Measurements from ENCODE around the gene BLVRB. TPM values are rescaled to one million over a fixed set of nuclear protein-coding genes. Genes with fewer than 3 reads are reported as not detected.
"Not testable (repeated sequence)": the region's sequence is repeated elsewhere in the genome, so short reads cannot be mapped to it uniquely, and the experiment has no call there.

Gene BLVRB
- total RNA-seq, 2 experiments from 2014 or later, result 15.1 to 16.5 TPM

- CTCF ChIA-PET, result interaction anchor here (0.7 kb wide), 1 partner anchor 1460 kb away, joined by 3 read pairs; no protein-coding TSS in a partner anchor
- no peak for DNase-seq
- ATAC-seq, result no peak
- no peak overlapping the region for H3K4me3 Mint-ChIP-seq
- H3K27me3 Mint-ChIP-seq (ENCODE audit: low read depth), result peaks cover 2% of the 10 kb centered on the region
- H3K4me1 Mint-ChIP-seq (ENCODE audit: low read depth), result no peaks in the 10 kb centered on the region
- POLR2A ChIA-PET, result no interaction called here
- H3K27ac Mint-ChIP-seq, result no peak overlapping the region
- H3K36me3 Mint-ChIP-seq (ENCODE audit: low read depth), result no peaks in the 10 kb centered on the region
- no peaks in the 10 kb centered on the region for H3K9me3 Mint-ChIP-seq (ENCODE audit: insufficient read depth)
Observed at GRCh38 chr19:40502647-40503319, 37.2 kb upstream of the BLVRB start.

GRCh38 chr19:40502081-40502480 is 36.5 kb upstream of the BLVRB start:
- ATAC-seq (no peak), DNase-seq (no peak)
- POLR2A ChIA-PET, result interaction anchor here (0.6 kb wide), 1 partner anchor 13 kb away, joined by 3 read pairs; no protein-coding TSS in a partner anchor
- H3K27ac Mint-ChIP-seq, result no peak overlapping the region
- CTCF ChIA-PET, result interaction anchor here (0.6 to 0.9 kb wide), 2 partner anchors 81 to 97 kb away, joined by 3 read pairs; no protein-coding TSS in a partner anchor
- no peak overlapping the region for H3K4me3 Mint-ChIP-seq
- no peaks in the 10 kb centered on the region for H3K9me3 Mint-ChIP-seq (ENCODE audit: insufficient read depth)
- peaks cover 2% of the 10 kb centered on the region for H3K27me3 Mint-ChIP-seq (ENCODE audit: low read depth)
- no peaks in the 10 kb centered on the region for H3K36me3 Mint-ChIP-seq (ENCODE audit: low read depth)
- no peaks in the 10 kb centered on the region for H3K4me1 Mint-ChIP-seq (ENCODE audit: low read depth)

DNA sequence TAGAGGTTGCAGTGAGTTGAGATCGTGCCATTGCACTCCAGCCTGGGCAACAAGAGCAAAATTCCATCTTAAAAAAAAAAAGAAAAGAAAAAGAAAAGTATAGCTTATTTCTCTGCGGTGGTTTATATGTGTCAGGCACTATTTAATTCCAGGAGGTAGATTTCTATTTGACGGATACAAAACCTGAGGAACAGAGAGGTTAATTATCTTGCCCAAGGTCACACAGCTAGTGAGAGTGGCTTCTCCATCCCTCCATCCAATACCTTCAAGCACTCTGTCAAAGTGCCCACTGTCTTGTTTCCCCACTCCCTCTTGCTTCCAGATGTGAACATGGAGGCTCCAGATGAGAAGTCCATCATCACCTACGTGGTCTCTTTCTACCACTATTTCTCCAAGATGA is 36.1 kb upstream of the BLVRB start:
- Mint-ChIP-seq H3K27ac (no peak overlapping the region), H3K9me3 (ENCODE audit: insufficient read depth) (no peaks in the 10 kb centered on the region), H3K4me3 (no peak overlapping the region), H3K4me1 (ENCODE audit: low read depth) (no peaks in the 10 kb centered on the region), H3K27me3 (ENCODE audit: low read depth) (peaks cover 2% of the 10 kb centered on the region), H3K36me3 (ENCODE audit: low read depth) (no peaks in the 10 kb centered on the region)
- no peak for ATAC-seq
- POLR2A ChIA-PET, result interaction anchor here (0.6 kb wide), 1 partner anchor 12 kb away, joined by 3 read pairs; no protein-coding TSS in a partner anchor
- no peak for DNase-seq
- CTCF ChIA-PET, result interaction anchor here (0.6 to 1.4 kb wide), 5 partner anchors 11 to 133 kb away, joined by 3 to 4 read pairs (median 3); no protein-coding TSS in a partner anchor

DNA sequence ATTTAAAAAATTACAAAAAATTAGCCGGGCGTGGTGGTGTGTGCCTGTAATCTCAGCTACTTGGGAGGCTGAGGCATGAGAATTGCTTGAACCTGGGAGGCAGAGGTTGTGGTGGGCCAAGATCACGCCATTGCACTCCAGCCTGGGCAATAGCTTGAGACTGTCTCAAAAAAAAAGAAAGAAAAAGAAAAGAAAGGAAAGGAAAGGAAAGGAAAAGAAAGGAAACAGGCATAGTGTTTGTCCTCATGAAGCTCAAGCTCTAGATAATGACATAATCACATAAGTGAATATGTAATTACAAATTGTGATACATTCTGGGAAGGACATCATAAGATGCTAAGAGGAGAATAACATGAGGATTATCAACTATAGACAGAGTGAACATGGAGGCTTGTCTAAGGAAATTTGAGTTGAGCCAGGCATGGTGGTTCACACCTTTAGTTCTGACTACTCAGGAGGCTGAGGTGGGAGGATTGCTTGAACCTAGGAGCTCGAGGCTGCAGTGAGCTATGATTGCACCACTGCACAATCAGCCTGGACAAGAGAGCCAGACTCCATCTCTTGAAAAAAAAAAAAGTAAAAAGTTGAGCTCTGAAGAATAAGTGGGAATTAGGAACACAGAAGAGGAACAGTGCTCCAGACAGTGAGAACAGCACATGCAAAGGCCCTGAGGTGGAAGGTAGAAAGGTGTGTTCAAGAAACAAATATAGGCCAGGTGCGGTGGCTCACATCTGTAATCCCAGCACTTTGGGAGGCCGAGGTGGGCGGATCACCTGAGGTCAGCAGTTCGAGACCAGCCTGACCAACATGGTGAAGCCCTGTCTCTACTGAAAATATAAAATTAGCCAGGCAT is 35.4 kb upstream of the BLVRB start:
- H3K36me3 Mint-ChIP-seq (ENCODE audit: low read depth); H3K4me3 Mint-ChIP-seq; H3K27me3 Mint-ChIP-seq (ENCODE audit: low read depth); H3K4me1 Mint-ChIP-seq (ENCODE audit: low read depth); DNase-seq; ATAC-seq; H3K27ac Mint-ChIP-seq; H3K9me3 Mint-ChIP-seq (ENCODE audit: insufficient read depth); POLR2A ChIA-PET: not testable (repeated sequence)
- CTCF ChIA-PET, result interaction anchor here (0.9 to 1.4 kb wide), 4 partner anchors 11 to 134 kb away, joined by 3 to 4 read pairs (median 3); no protein-coding TSS in a partner anchor

- H3K9me3 Mint-ChIP-seq (ENCODE audit: insufficient read depth), result no peaks in the 10 kb centered on the region
- ChIA-PET POLR2A (no interaction called here), CTCF (interaction anchor here (0.8 kb wide), 1 partner anchor 135 kb away, joined by 4 read pairs; no protein-coding TSS in a partner anchor)
- H3K27me3 Mint-ChIP-seq (ENCODE audit: low read depth), result peaks cover 8% of the 10 kb centered on the region
- DNase-seq, result no peak
- no peak overlapping the region for H3K4me3 Mint-ChIP-seq
- no peak for ATAC-seq
- no peaks in the 10 kb centered on the region for H3K36me3 Mint-ChIP-seq (ENCODE audit: low read depth)
- no peak overlapping the region for H3K27ac Mint-ChIP-seq
- H3K4me1 Mint-ChIP-seq (ENCODE audit: low read depth), result no peaks in the 10 kb centered on the region
Observed at GRCh38 chr19:40499320-40499719, 33.8 kb upstream of the BLVRB start.

- Mint-ChIP-seq H3K9me3 (ENCODE audit: insufficient read depth) (no peaks in the 10 kb centered on the region), H3K4me1 (ENCODE audit: low read depth) (no peaks in the 10 kb centered on the region), H3K36me3 (ENCODE audit: low read depth) (no peaks in the 10 kb centered on the region), H3K4me3 (no peak overlapping the region), H3K27ac (no peak overlapping the region), H3K27me3 (ENCODE audit: low read depth) (peaks cover 15% of the 10 kb centered on the region)
- DNase-seq, result no peak
- POLR2A ChIA-PET, result no interaction called here
- CTCF ChIA-PET, result interaction anchor here (0.9 kb wide), 1 partner anchor 77 kb away, joined by 3 read pairs; no protein-coding TSS in a partner anchor
- ATAC-seq, result no peak
Observed at GRCh38 chr19:40497214-40497613, 31.7 kb upstream of the BLVRB start.

DNA sequence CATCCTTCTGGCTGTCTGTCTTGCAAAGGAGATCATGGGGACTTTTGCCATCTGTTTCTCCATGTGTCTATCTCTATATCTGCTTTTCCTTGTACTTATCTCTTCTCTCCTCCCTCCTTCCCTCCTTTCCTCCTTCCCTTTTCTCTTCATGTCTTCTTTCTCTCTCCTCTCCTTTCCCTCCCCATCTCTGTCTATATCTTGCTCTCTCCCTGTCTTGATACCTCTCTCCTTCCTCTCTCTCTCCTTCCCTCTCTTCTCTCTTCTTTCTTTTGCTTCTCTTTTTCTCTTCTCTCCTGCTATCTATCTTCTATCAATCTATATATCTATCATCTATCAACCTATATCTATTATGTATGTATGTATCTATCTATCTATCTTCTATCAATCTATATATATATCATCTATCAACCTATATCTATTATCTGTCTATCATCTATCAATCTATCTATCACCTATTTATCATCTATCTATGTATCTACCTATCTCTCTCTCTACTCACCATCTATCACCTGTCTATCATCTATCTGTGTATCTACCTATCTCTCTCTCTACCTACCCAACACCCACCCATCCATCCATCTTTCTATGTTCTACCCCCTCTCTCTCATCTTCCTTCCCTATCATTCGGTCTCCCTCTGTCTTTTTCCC is 28.8 kb upstream of the BLVRB start:
- ChIA-PET POLR2A (no interaction called here), CTCF (no interaction called here)
- Mint-ChIP-seq H3K9me3 (ENCODE audit: insufficient read depth) (no peaks in the 10 kb centered on the region), H3K27ac (no peak overlapping the region), H3K36me3 (ENCODE audit: low read depth) (no peaks in the 10 kb centered on the region), H3K27me3 (ENCODE audit: low read depth) (peaks cover 17% of the 10 kb centered on the region), H3K4me3 (no peak overlapping the region), H3K4me1 (ENCODE audit: low read depth) (no peaks in the 10 kb centered on the region)
- ATAC-seq (no peak), DNase-seq (no peak)

GRCh38 chr19:40493778-40494177 is 28.2 kb upstream of the BLVRB start:
- Mint-ChIP-seq H3K4me3 (no peak overlapping the region), H3K27ac (no peak overlapping the region), H3K27me3 (ENCODE audit: low read depth) (peaks cover 17% of the 10 kb centered on the region), H3K36me3 (ENCODE audit: low read depth) (no peaks in the 10 kb centered on the region), H3K9me3 (ENCODE audit: insufficient read depth) (no peaks in the 10 kb centered on the region), H3K4me1 (ENCODE audit: low read depth) (no peaks in the 10 kb centered on the region)
- ATAC-seq (no peak), DNase-seq (no peak)
- ChIA-PET POLR2A (no interaction called here), CTCF (no interaction called here)

- no peak for DNase-seq
- POLR2A ChIA-PET, result no interaction called here
- CTCF ChIA-PET, result interaction anchor here (1.0 kb wide), 1 partner anchor 142 kb away, joined by 3 read pairs; no protein-coding TSS in a partner anchor
Observed at GRCh38 chr19:40492274-40492673, 26.7 kb upstream of the BLVRB start.

DNA sequence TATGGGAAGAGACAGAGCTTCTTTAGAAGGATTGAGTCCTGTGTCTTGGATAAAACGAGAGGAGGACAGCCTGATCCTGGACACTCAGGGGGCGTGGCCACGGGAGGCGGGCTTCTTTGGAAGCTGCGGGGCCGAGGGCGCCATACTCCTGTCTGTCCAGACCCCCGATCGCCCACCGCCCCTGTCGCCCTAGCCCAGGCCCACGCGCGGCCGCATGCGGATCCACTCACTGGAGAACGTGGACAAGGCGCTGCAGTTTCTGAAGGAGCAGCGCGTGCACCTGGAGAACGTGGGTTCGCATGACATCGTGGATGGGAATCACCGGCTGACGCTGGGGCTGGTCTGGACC is 24.3 kb upstream of the BLVRB start:
- no peak overlapping the region for H3K4me3 Mint-ChIP-seq
- H3K9me3 Mint-ChIP-seq (ENCODE audit: insufficient read depth), result no peaks in the 10 kb centered on the region
- no peak overlapping the region for H3K27ac Mint-ChIP-seq
- H3K27me3 Mint-ChIP-seq (ENCODE audit: low read depth), result peaks cover 23% of the 10 kb centered on the region
- peaks cover 6% of the 10 kb centered on the region for H3K4me1 Mint-ChIP-seq (ENCODE audit: low read depth)
- ChIA-PET CTCF (interaction anchor here (1.0 to 1.3 kb wide), 2 partner anchors 11 to 24 kb away, joined by 3 read pairs; partner anchors contain the start of gene BLVRB), POLR2A (interaction anchor here (0.6 kb wide), 1 partner anchor 12 kb away, joined by 3 read pairs; no protein-coding TSS in a partner anchor)
- DNase-seq, result no peak
- H3K36me3 Mint-ChIP-seq (ENCODE audit: low read depth), result no peaks in the 10 kb centered on the region
- no peak for ATAC-seq

More at GRCh38 chr19:40492274-40492673, 26.7 kb upstream of the BLVRB start:
- Mint-ChIP-seq H3K4me3 (no peak overlapping the region), H3K27ac (no peak overlapping the region), H3K27me3 (ENCODE audit: low read depth) (peaks cover 24% of the 10 kb centered on the region), H3K36me3 (ENCODE audit: low read depth) (no peaks in the 10 kb centered on the region), H3K4me1 (ENCODE audit: low read depth) (peaks cover 6% of the 10 kb centered on the region), H3K9me3 (ENCODE audit: insufficient read depth) (no peaks in the 10 kb centered on the region)
- ATAC-seq, result no peak

DNA sequence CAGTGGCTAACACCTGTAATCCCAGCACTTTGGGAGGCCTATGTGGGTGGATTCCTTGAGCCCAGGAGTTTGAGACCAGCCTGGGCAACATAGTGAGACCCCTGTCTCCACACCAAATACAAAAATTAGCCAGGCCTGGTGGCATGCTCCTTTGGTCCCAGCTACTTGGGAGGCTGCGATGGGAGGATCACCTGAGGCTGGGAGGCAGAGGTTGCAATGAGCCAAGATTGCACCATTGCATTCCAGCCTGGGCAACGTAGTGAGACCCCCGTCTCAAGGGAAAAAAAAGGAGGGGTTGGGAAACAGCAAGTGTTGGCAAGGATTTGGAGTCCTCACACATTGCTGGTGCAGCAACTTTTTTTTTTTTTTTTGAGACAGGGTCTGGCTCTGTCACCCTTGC is 20.5 kb upstream of the BLVRB start:
- Mint-ChIP-seq H3K4me1 (ENCODE audit: low read depth) (peaks cover 6% of the 10 kb centered on the region), H3K36me3 (ENCODE audit: low read depth) (no peaks in the 10 kb centered on the region), H3K27me3 (ENCODE audit: low read depth) (peaks cover 14% of the 10 kb centered on the region), H3K9me3 (ENCODE audit: insufficient read depth) (no peaks in the 10 kb centered on the region), H3K4me3 (no peak overlapping the region), H3K27ac (no peak overlapping the region)
- ChIA-PET CTCF (no interaction called here), POLR2A (no interaction called here)
- DNase-seq (no peak), ATAC-seq (no peak)

All from activated CD8-positive, alpha-beta T cell treated with anti-CD3 and anti-CD28 coated beads, Interleukin-2, amount 10 ng/mL, durations not matched to agents 7 days and 5 days (primary cell).